HCT116 (cell line): ENCODE data around the gene NEDD4L. TPM values are rescaled to one million over a fixed set of nuclear protein-coding genes. Genes with fewer than 3 reads are reported as not detected.

ENCODE experiments used
- ATAC-seq: fragments of 200-7000 bp; cut with Tn5 transposase; 2 replicates; pipeline ENCODE4 v1.9.1; 2020; ENCODE audit warnings: mild to moderate bottlenecking, moderate library complexity
- BruUV-seq: library from RNA; stranded (reverse); fragments of 400-500 nt; replicated peaks from 2 replicates; lab custom pipeline; 2021; lab: Mats Ljungman, UMichigan
- CTCF ChIA-PET: fragments of 300-600 bp; sonication (Branson Sonifier 250); formaldehyde crosslinking; loops from one replicate; lab custom pipeline; 2021; ENCODE audit warnings: antibody characterized with exemption; lab: Charles Lee
- POLR2A ChIA-PET: fragments of 300-600, 350-600 bp; sonication (Branson Sonifier 250); formaldehyde crosslinking; loops from one replicate; lab custom pipeline; 2021; ENCODE audit warnings: antibody characterized with exemption; lab: Charles Lee
- RAD21 ChIA-PET, 2 experiments: fragments of 300-600 bp; sonication (Branson Sonifier 250); formaldehyde crosslinking; loops; one replicate each; lab custom pipeline; 2023; ENCODE audit warnings: low total read pairs in 2 of 2; ENCODE audit not compliant: uncharacterized antibody in 2 of 2, unreplicated experiment in 2 of 2, low non-redundant PET in 1 of 2; lab: Charles Lee
- DNase-seq: peaks from one replicate; pipeline ENCODE4 v3.0.0-alpha.2; 2010; ENCODE audit warnings: low read depth, low spot score
- H2AFZ ChIP-seq: fragments of 200-600 bp; shearing (Covaris generic), sonication (generic); 2 replicates; pipeline ENCODE4 v1.6.1; 2017; ENCODE audit warnings: low read depth, mixed run types, mixed read lengths, antibody characterized with exemption, low read length; ENCODE audit not compliant: poor library complexity, severe bottlenecking
- H3K27ac ChIP-seq: 2 replicates; pipeline ENCODE4 v1.5.1; 2012; ENCODE audit warnings: low read depth, low read length
- H3K27me3 ChIP-seq: fragments of 200-600 bp; sonication (generic); 2 replicates; pipeline ENCODE4 v1.6.1; 2016; ENCODE audit warnings: mixed run types, low read length, mixed read lengths; ENCODE audit not compliant: insufficient read depth
- H3K36me3 ChIP-seq, 2 experiments: fragments of 200-500 bp in 1 of 2; fragments of 200-600 bp in 1 of 2; sonication (Bioruptor generic) in 1 of 2; sonication (generic) in 1 of 2; 2 replicates each; pipeline versions ENCODE4 v1.5.1 to v1.6.1; 2014 to 2016; ENCODE audit warnings: low read length in 2 of 2, inconsistent platforms in 1 of 2, mixed read lengths in 1 of 2, mixed run types in 1 of 2; ENCODE audit not compliant: insufficient read depth in 2 of 2, control insufficient read depth in 1 of 2
- H3K4me1 ChIP-seq, 2 experiments: fragments of 200-600 bp in 1 of 2; sonication (generic) in 1 of 2; 2 replicates each; pipeline versions ENCODE4 v1.5.1 to v1.6.1; 2012 to 2017; ENCODE audit warnings: low read length in 2 of 2, inconsistent platforms in 1 of 2, mild to moderate bottlenecking in 1 of 2, mixed read lengths in 1 of 2, mixed run types in 1 of 2, moderate library complexity in 1 of 2; ENCODE audit not compliant: insufficient read depth in 2 of 2, control insufficient read depth in 1 of 2
- H3K4me2 ChIP-seq: fragments of 200-600 bp; sonication (generic); 2 replicates; pipeline ENCODE4 v1.6.1; 2017; ENCODE audit warnings: mixed run types, low read length, mixed read lengths
- H3K4me3 ChIP-seq, 2 experiments: fragments of 200-600 bp in 1 of 2; sonication (generic) in 1 of 2; replicated peaks in 1 of 2; 2 replicates each; pipeline ENCODE4 v1.5.1; 2011 to 2016; ENCODE audit warnings: low read length in 2 of 2, control low read depth in 1 of 2, low read depth in 1 of 2, mild to moderate bottlenecking in 1 of 2, mixed read lengths in 1 of 2, mixed run types in 1 of 2
- H3K79me2 ChIP-seq: fragments of 200-600 bp; sonication (generic); 2 replicates; pipeline ENCODE4 v1.6.1; 2017; ENCODE audit warnings: mild to moderate bottlenecking, mixed run types, low read length, moderate library complexity, mixed read lengths; ENCODE audit not compliant: insufficient read depth
- H3K9ac ChIP-seq: fragments of 200-600 bp; sonication (generic); 2 replicates; pipeline ENCODE4 v1.6.1; 2016; ENCODE audit warnings: low read length, mixed read lengths
- H3K9me2 ChIP-seq: fragments of 200-600 bp; sonication (generic), shearing (Covaris generic); 2 replicates; pipeline ENCODE4 v1.6.1; 2017; ENCODE audit warnings: mixed run types, mild to moderate bottlenecking, moderate library complexity; ENCODE audit not compliant: insufficient read depth
- H3K9me3 ChIP-seq, 2 experiments: fragments of 200-500 bp in 1 of 2; fragments of 200-600 bp in 1 of 2; sonication (Bioruptor generic) in 1 of 2; sonication (generic) in 1 of 2; 2 replicates each; pipeline ENCODE4 v1.6.1; 2014 to 2017; ENCODE audit warnings: low read length in 2 of 2, mixed read lengths in 2 of 2, inconsistent platforms in 1 of 2, low read depth in 1 of 2, mild to moderate bottlenecking in 1 of 2, mixed run types in 1 of 2, moderate library complexity in 1 of 2; ENCODE audit not compliant: control insufficient read depth in 1 of 2, insufficient read depth in 1 of 2
- H4K20me1 ChIP-seq: fragments of 200-600 bp; sonication (generic), shearing (Covaris generic); 2 replicates; pipeline ENCODE4 v1.6.1; 2017; ENCODE audit warnings: mixed run types, mild to moderate bottlenecking, moderate library complexity; ENCODE audit not compliant: insufficient read depth
- CTCF ChIP-seq, 3 experiments: fragments of 200-600 bp in 1 of 3; sonication (generic) in 1 of 3; IDR thresholded peaks in 2 of 3; conservative IDR thresholded peaks in 1 of 3; 2 replicates each; pipeline ENCODE4 v1.5.1; 2012 to 2017; ENCODE audit warnings: low read depth in 2 of 3, low read length in 2 of 3, antibody characterized with exemption in 1 of 3, borderline replicate concordance in 1 of 3, control low read depth in 1 of 3, mild to moderate bottlenecking in 1 of 3, mixed read lengths in 1 of 3, mixed run types in 1 of 3, moderate library complexity in 1 of 3; ENCODE audit not compliant: insufficient read depth in 1 of 3
- EGR1 ChIP-seq: IDR thresholded peaks from 2 replicates; pipeline ENCODE4 v1.6.1; 2012; ENCODE audit warnings: low read depth
- EZH2 ChIP-seq: fragments of 200-600 bp; sonication (generic); IDR thresholded peaks from 2 replicates; pipeline ENCODE4 v1.6.1; 2017; ENCODE audit warnings: antibody characterized with exemption, mixed run types
- POLR2AphosphoS5 ChIP-seq: IDR thresholded peaks from 2 replicates; pipeline ENCODE4 v1.6.1; 2011; ENCODE audit warnings: mild to moderate bottlenecking, low read depth, low read length, moderate library complexity
- REST ChIP-seq: IDR thresholded peaks from 2 replicates; pipeline ENCODE4 v1.6.1; 2012; ENCODE audit warnings: low read depth
- SRF ChIP-seq: IDR thresholded peaks from 2 replicates; pipeline ENCODE4 v1.6.1; 2012; ENCODE audit warnings: low read depth
- intact Hi-C: fragments of 100-400 bp; cut with micrococcal nuclease; formaldehyde crosslinking; loops from 2 replicates; pipeline ENCODE4 v1.10.0; 2022
- total RNA-seq: library from RNA; stranded (reverse); gene quantifications from one replicate; pipeline ENCODE4 v1.2.1, GENCODE V29; 2021; ENCODE audit not compliant: unreplicated experiment
- TF ChIP-seq, protein P1 (sequence below): IDR thresholded peaks from 2 replicates; pipeline ENCODE4 v1.6.1; 2011; ENCODE audit warnings: mild to moderate bottlenecking, low read length, moderate library complexity; ENCODE audit not compliant: insufficient replicate concordance; ENCODE audit errors: extremely low read depth

NEDD4L gene
- total RNA-seq, 1 experiment from 2014 or later, result 41.5 TPM

- BruUV-seq, result no TSS peak
- ChIA-PET CTCF (no interaction called here), RAD21 (no interaction called here), POLR2A (interaction anchor here (0.5 kb wide), 1 partner anchor 8 kb away, joined by 3 read pairs; no protein-coding TSS in a partner anchor)
- no peaks in the 10 kb centered on the region; the same call in 1 of the 2 replicates for H3K27me3 ChIP-seq
- no peak overlapping the region for H3K4me2 ChIP-seq
- no peak overlapping the region for H2AFZ ChIP-seq
- H4K20me1 ChIP-seq, result no peaks in the 10 kb centered on the region
- H3K9ac ChIP-seq, result no peak overlapping the region
- H3K9me2 ChIP-seq, result no peaks in the 10 kb centered on the region
- no peaks in the 10 kb centered on the region for H3K9me3 ChIP-seq
- intact Hi-C loops, result no loop called here
- no peak for ATAC-seq
- DNase-seq, result no peak
- H3K36me3 ChIP-seq, result no peaks in the 10 kb centered on the region
- H3K79me2 ChIP-seq, result no peaks in the 10 kb centered on the region
- no peak overlapping the region for H3K27ac ChIP-seq
- no peak overlapping the region for H3K4me3 ChIP-seq
- TF ChIP-seq CTCF (IDR thresholded peaks at IDR 0.05 in 2 of 3, conservative IDR thresholded peaks at IDR 0.05 in 1 of 3; ENCODE audit: borderline replicate concordance in 1 of 3, insufficient read depth in 1 of 3, low read depth in 2 of 3, low read length in 2 of 3) (no peak), SRF (no peak), EGR1 (no peak), EZH2 (no peak), REST (no peak), POLR2AphosphoS5 (no peak)
- TF ChIP-seq, protein P1, sequence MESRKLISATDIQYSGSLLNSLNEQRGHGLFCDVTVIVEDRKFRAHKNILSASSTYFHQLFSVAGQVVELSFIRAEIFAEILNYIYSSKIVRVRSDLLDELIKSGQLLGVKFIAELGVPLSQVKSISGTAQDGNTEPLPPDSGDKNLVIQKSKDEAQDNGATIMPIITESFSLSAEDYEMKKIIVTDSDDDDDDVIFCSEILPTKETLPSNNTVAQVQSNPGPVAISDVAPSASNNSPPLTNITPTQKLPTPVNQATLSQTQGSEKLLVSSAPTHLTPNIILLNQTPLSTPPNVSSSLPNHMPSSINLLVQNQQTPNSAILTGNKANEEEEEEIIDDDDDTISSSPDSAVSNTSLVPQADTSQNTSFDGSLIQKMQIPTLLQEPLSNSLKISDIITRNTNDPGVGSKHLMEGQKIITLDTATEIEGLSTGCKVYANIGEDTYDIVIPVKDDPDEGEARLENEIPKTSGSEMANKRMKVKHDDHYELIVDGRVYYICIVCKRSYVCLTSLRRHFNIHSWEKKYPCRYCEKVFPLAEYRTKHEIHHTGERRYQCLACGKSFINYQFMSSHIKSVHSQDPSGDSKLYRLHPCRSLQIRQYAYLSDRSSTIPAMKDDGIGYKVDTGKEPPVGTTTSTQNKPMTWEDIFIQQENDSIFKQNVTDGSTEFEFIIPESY, result no peak
- H3K4me1 ChIP-seq, result peaks cover 0 to 5% of the 10 kb centered on the region in 2 experiments; a peak in 1 of 4 replicates
Measured at GRCh38 chr18:58413667-58414628, 369.9 kb downstream of the NEDD4L start.
